GM19238 (cell line): ENCODE results near the gene LRIG2.
"Not testable (repeated sequence)": the region's sequence is repeated elsewhere in the genome, so short reads cannot be mapped to it uniquely, and the experiment has no call there.

Source experiments
- DNase-seq: peaks from one replicate; pipeline ENCODE4 v3.0.0; 2011; ENCODE audit warnings: low spot score; ENCODE audit not compliant: insufficient read length

The LRIG2 gene

DNA sequence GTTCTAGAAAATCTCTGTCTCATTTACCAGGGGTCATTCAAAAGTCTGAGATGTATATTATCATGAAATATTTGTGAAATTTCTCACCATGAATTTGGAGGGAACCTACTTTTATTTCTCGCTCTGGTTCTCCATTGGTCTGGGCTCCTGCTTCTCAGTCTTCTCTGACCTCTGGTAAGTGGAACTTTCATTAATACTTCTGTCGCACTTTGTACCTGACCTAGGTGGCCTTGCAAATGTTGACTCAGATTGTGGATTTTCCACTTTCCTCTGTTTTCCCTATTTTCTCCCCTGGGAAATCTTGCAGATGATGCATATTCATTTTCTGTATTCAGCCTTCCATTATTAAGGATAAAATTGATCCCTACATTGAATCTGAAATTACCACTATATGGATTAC is 53.2 kb downstream of the LRIG2 start:
- no peak for DNase-seq

DNA sequence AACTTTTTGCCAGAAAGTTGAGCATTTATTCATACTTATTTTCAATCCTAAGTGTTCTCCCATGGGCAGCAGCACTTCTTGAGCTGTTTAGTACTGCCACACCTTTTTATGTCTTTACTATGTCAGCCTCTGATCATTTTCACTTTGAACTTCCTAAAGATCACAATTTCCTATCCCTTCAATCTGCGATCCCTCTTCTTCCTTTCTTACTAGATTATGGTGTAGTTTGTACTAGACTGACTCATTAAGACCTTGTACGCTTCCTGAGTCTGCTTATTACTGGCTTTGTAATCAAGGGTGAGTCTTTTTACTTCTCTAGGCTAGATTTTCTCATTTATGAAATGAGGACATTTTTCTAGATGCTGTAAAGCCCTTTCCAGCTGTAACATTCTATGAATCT is 55.1 kb downstream of the LRIG2 start:
- no peak for DNase-seq

GRCh38 chr1:113129529-113130185 is 56.7 kb downstream of the LRIG2 start:
- DNase-seq = no peak

GRCh38 chr1:113133038-113133437 is 60.0 kb downstream of the LRIG2 start:
- DNase-seq = no peak

- DNase-seq = no peak
Measured at GRCh38 chr1:113133759-113134158, 60.8 kb downstream of the LRIG2 start.

DNA sequence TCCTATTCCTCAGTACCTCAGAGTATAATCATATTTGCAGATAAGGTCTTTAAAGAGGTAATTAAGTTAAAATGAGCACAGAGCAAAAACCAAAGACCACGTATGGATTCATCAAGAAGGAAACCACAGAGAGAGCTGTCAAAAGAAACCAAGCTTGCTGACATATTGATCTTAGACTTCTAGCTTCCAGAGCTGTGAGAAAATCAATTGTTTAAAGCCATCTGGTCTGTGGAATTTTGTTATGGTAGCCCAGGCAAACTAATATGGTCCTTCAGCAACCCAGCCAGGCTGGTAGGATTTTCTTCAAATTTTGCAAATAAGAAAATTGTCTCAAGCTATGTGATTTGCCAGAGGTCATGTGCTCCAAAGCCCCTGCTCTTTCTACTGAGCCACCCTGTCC is 62.5 kb downstream of the LRIG2 start:
- DNase-seq = no peak

- DNase-seq = no peak
Measured at GRCh38 chr1:113136476-113136875, 63.5 kb downstream of the LRIG2 start.

DNA sequence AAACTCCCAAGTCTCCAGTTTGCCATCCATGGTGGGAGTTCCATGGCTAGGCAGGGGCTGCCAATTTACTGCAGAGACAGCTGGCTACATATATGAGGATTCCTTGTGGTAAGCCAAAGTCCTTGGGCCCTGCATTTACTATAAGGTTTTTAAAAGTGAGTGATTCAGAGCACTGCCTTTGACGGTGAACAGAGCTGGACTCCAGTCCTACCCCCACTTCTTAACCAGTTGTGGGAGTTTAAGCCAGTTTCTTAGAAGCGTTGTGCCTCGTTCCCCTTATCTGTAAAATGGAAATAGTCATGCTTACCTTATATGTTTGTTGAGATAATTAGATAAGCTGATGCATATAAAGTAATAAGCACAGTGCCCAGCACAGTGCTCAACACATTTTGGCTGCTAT is 64.6 kb downstream of the LRIG2 start:
- no peak for DNase-seq

GRCh38 chr1:113138778-113139177 is 65.8 kb downstream of the LRIG2 start:
- no peak for DNase-seq

- no peak for DNase-seq
Measured at GRCh38 chr1:113140176-113140575, 67.2 kb downstream of the LRIG2 start.

- DNase-seq = peak; percentile 37
Measured at GRCh38 chr1:113140588-113141446, 67.8 kb downstream of the LRIG2 start.

DNA sequence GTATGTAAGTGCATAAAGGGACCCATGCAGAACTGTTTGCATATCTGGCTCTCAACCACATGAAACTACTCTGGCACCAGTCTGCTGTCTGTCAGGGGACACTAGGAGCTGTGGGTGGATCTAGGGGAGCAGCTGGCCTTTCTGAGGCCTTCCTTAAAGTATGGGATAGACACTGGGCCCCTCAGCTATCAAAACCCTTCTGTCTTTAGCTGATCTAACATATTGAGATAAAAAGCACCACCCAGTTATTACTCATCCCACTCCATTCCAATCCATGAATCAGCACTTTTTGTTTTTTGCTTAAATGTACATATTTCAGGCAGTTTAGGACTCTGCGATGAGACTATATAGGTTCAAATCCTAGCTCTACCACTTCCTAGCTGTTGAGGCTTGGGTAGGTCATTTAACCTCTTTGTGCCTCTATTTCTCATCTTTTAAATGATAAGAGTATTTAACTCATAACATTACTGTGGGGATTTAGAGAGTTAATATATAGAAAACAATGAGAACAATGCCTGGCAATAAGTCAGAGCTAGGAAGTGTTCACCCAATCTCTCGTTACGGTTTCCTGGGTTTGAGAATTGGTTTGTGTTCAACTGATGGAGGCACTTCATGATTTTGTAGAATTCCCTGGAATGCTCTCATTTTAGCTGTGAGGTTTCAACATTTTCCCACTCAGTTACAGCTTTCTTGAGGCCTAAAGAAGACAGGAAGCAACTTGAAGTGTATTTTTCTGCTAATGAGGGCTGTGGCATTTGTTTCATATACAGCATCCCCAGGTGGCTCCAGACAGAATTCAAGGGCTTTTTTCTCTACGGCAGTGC is 68.9 kb downstream of the LRIG2 start:
- no peak for DNase-seq

DNA sequence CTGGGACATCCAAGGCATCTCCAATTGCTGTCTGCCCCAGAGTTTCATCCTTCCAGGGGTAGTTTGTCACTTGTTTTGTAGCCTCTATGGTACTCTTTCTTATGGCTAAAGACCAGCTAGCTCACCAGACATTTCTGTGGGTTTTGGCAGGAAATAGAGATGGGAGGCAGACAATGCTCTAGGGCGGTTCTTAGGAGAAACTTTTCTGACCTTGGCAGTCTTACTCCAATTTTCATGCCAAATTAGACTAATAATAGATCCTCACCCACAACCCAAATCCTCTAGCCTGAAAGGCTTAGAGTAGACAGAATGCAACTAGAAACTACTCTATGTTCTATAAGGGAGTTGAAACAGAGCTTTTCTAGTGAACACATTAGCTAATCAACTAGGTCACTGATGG is 69.8 kb downstream of the LRIG2 start:
- no peak for DNase-seq

- DNase-seq = no peak
Measured at GRCh38 chr1:113146242-113147072, 73.5 kb downstream of the LRIG2 start.

DNA sequence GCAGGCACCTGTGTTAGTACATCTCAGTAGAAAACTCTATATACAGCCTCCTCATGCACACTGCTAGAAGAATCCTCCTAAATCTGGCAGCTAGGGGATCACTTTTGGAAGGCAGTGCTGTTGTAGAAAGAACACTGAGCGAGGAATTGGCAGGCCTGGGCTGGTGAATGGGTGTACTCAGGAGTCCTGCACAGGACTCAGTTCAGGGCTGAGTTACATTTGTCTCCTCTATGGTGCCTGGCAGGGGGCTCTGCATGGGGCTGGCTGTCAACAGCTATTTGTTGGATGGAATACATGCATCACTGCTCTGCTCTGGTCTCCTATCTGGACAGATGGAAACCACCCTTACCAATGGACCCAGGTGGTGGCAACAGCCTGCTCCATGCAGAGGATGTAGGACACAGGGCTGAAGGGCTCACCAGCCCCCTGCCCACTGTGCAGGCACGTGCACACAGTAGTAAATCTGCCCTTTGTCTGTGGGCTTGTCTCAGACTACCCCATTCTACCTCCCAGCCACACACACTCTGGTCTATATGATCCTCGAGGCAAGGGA is 74.2 kb downstream of the LRIG2 start:
- DNase-seq = no peak

GRCh38 chr1:113147826-113148225 is 74.8 kb downstream of the LRIG2 start:
- no peak for DNase-seq

GRCh38 chr1:113150494-113150893 is 77.5 kb downstream of the LRIG2 start:
- DNase-seq = not testable (repeated sequence)

DNA sequence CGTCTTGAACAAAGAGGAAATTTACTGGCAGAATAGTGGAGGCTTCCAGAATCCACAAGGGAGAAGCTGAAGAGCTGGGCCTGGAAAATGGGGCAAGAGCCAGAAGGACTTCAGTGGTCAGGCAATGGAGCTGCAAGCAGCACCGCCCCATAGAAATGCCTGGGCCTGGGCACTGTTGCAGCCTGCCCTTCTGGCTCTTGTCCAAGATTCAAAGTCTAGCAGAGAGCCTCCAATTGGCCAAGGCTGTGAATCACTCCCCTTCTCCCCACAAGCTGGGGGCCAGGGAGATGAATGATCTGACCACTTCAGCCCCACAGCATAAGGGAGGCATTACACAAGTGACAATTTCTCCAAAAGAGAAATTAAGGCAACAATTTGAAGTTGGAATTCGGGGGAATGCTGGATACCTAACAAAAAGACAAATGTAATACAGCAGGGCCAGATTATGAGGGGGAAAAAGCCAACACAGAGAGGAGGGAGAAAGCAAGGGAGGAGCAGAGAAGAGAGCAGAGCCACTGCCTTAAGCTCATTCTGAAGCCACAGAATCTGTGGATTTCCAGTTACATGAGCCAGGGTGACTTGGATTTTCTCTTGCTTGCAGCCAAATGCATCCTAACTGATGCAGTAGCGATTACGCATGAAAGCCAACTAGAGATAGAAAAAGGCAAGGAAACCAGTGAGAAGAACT is 80.3 kb downstream of the LRIG2 start:
- no peak for DNase-seq

GRCh38 chr1:113156368-113156767 is 83.4 kb downstream of the LRIG2 start:
- no peak for DNase-seq

DNA sequence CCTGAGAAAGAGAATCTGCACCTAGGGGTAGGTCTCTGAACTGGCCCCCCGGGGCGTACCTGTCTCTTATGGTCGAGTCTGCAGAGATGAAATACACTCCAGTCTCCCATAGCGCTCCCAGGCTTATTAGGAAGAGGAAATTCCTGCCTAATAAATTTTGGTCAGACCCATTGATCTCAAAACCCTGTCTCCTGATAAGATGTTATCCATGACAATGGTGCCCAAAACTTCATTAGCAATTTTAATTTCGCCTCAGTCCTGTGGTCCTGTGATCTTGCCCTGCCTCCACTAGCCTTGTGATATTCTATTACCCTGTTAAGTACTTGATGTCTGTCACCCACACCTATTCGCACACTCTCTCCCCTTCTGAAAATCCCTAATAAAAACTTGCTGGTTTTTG is 85.7 kb downstream of the LRIG2 start:
- DNase-seq = not testable (repeated sequence)
